Fibroblast of skin of abdomen (primary cell): ENCODE measurements around the gene SLC24A5.

Source experiments
- DNase-seq: peaks from one replicate; pipeline ENCODE4 v3.0.0-alpha.2; 2013

The SLC24A5 gene

GRCh38 chr15:48191574-48192225 lies 70.9 kb downstream of the SLC24A5 start, which contains the start of gene CTXN2:
Gene CTXN2 (plus strand): TSS chr15:48191665. CDS start chr15:48201301, 9,636 bp downstream.
- peak; percentile 1 for DNase-seq
